ENCODE data around the gene UNC119B.

The UNC119B gene

GRCh38 chr12:120700886-120701285, 9.4 kb upstream of the UNC119B start:
- DNase-seq (ENCODE audit: low spot score): no peak
- no peak for ATAC-seq (ENCODE audit: low read depth)
- TF ChIP-seq, protein P1, sequence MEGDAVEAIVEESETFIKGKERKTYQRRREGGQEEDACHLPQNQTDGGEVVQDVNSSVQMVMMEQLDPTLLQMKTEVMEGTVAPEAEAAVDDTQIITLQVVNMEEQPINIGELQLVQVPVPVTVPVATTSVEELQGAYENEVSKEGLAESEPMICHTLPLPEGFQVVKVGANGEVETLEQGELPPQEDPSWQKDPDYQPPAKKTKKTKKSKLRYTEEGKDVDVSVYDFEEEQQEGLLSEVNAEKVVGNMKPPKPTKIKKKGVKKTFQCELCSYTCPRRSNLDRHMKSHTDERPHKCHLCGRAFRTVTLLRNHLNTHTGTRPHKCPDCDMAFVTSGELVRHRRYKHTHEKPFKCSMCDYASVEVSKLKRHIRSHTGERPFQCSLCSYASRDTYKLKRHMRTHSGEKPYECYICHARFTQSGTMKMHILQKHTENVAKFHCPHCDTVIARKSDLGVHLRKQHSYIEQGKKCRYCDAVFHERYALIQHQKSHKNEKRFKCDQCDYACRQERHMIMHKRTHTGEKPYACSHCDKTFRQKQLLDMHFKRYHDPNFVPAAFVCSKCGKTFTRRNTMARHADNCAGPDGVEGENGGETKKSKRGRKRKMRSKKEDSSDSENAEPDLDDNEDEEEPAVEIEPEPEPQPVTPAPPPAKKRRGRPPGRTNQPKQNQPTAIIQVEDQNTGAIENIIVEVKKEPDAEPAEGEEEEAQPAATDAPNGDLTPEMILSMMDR (IDR thresholded peaks at IDR 0.05; ENCODE audit: poor library complexity, severe bottlenecking): no peak
- Histone ChIP-seq H3K27ac (ENCODE audit: poor library complexity, severe bottlenecking) (no peak overlapping the region), H3K27me3 (ENCODE audit: insufficient read depth, poor library complexity, severe bottlenecking) (no peaks in the 10 kb centered on the region), H3K4me1 (ENCODE audit: insufficient read depth, poor library complexity, severe bottlenecking) (no peaks in the 10 kb centered on the region), H3K9me3 (ENCODE audit: severe bottlenecking) (no peaks in the 10 kb centered on the region), H3K36me3 (ENCODE audit: low read depth) (peaks cover 68% of the 10 kb centered on the region), H3K4me3 (ENCODE audit: severe bottlenecking) (no peak overlapping the region)

DNA sequence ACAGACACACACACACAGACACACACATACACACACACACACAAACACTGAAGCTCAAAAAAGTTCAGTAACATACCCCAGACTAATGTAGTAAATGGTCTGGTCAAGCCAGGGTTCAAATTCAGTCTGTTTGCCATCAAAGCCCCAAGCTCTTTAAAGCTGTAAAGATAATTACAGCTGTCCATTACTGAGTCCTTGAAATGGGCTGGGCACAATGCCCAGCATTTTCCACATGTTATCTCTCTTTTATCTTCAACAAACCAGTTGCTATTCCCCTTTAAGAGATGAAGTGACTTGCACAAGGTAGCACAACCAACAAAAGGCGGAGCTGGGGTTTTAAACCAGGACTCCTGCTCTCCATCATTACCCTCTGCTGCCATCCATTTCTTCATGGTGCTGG, 7.6 kb upstream of the UNC119B start:
- no peak for ATAC-seq (ENCODE audit: low read depth)
- no peak for DNase-seq (ENCODE audit: low spot score)
- no peak overlapping the region for H3K4me3 ChIP-seq (ENCODE audit: severe bottlenecking)
- no peaks in the 10 kb centered on the region for H3K27me3 ChIP-seq (ENCODE audit: insufficient read depth, poor library complexity, severe bottlenecking)
- H3K4me1 ChIP-seq (ENCODE audit: insufficient read depth, poor library complexity, severe bottlenecking): no peaks in the 10 kb centered on the region
- no peaks in the 10 kb centered on the region for H3K9me3 ChIP-seq (ENCODE audit: severe bottlenecking)
- H3K36me3 ChIP-seq (ENCODE audit: low read depth): peaks cover 51% of the 10 kb centered on the region
- H3K27ac ChIP-seq (ENCODE audit: poor library complexity, severe bottlenecking): no peak overlapping the region
- TF ChIP-seq, protein P1 (IDR thresholded peaks at IDR 0.05; ENCODE audit: poor library complexity, severe bottlenecking): no peak

DNA sequence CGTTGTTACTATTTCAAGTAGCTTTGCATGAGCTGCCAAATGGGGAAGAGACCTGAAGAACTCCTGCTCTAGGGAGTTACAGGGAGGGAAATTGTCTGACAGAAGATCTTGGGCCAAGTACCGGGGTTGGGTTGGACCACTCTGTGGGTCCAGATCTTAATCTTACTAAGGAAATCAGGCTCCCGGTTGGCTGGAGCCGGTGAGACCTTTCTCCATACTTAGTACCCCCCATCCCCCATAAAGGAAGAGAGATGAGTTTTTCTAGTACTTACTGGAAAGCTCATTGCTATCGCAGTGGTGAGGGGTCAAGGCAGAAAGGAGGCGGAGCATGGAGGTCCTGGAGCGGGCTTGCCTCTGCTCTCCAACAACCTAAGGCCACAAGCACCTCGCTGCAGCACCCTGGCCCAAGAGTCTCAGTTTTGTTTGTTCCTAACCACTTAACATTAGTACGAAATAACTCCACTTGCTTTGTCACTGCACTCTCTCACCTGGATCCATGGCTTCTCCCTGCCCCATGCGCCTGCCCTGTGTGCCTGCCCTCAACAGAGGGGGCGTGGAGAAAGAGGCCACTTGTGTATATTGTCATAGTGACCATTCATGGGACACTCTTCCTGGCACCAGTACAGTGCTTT, 6.8 kb upstream of the UNC119B start:
- DNase-seq (ENCODE audit: low spot score) (no peak), ATAC-seq (ENCODE audit: low read depth) (no peak)
- TF ChIP-seq, protein P1 (IDR thresholded peaks at IDR 0.05; ENCODE audit: poor library complexity, severe bottlenecking): no peak
- H3K27me3 ChIP-seq (ENCODE audit: insufficient read depth, poor library complexity, severe bottlenecking): no peaks in the 10 kb centered on the region
- peaks cover 43% of the 10 kb centered on the region for H3K36me3 ChIP-seq (ENCODE audit: low read depth)
- no peak overlapping the region for H3K27ac ChIP-seq (ENCODE audit: poor library complexity, severe bottlenecking)
- H3K4me1 ChIP-seq (ENCODE audit: insufficient read depth, poor library complexity, severe bottlenecking): no peaks in the 10 kb centered on the region
- no peak overlapping the region for H3K4me3 ChIP-seq (ENCODE audit: severe bottlenecking)
- H3K9me3 ChIP-seq (ENCODE audit: severe bottlenecking): no peaks in the 10 kb centered on the region

DNA sequence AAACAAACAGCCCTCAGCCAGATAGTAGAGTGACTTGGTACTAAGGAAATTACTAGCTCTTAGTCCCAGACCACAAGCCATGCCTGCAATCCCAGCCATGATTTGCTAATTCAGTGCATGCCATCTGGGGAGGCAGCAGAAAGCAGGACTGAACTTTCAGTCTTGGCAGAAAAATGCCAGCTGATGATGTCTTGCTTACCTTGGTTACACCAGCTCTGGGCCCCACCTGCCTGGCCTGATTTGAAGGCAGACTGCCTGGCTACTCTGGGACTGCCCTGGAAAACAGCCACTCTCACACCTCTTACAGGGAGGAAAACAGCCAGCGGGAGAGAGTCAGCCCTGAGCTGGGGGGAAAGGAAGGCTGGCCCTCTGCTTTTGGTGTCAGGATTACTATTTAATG, 4.6 kb upstream of the UNC119B start:
- H3K4me3 ChIP-seq (ENCODE audit: severe bottlenecking): no peak overlapping the region
- ATAC-seq (ENCODE audit: low read depth) (no peak), DNase-seq (ENCODE audit: low spot score) (no peak)
- no peaks in the 10 kb centered on the region for H3K4me1 ChIP-seq (ENCODE audit: insufficient read depth, poor library complexity, severe bottlenecking)
- TF ChIP-seq, protein P1 (IDR thresholded peaks at IDR 0.05; ENCODE audit: poor library complexity, severe bottlenecking): no peak
- no peaks in the 10 kb centered on the region for H3K27me3 ChIP-seq (ENCODE audit: insufficient read depth, poor library complexity, severe bottlenecking)
- no peaks in the 10 kb centered on the region for H3K9me3 ChIP-seq (ENCODE audit: severe bottlenecking)
- peaks cover 21% of the 10 kb centered on the region for H3K36me3 ChIP-seq (ENCODE audit: low read depth)
- H3K27ac ChIP-seq (ENCODE audit: poor library complexity, severe bottlenecking): no peak overlapping the region

- ATAC-seq (ENCODE audit: low read depth) (no peak), DNase-seq (ENCODE audit: low spot score) (no peak)
- no peak overlapping the region for H3K27ac ChIP-seq (ENCODE audit: poor library complexity, severe bottlenecking)
- no peaks in the 10 kb centered on the region for H3K9me3 ChIP-seq (ENCODE audit: severe bottlenecking)
- TF ChIP-seq, protein P1 (IDR thresholded peaks at IDR 0.05; ENCODE audit: poor library complexity, severe bottlenecking): no peak
- H3K27me3 ChIP-seq (ENCODE audit: insufficient read depth, poor library complexity, severe bottlenecking): no peaks in the 10 kb centered on the region
- H3K4me3 ChIP-seq (ENCODE audit: severe bottlenecking): no peak overlapping the region
- no peaks in the 10 kb centered on the region for H3K4me1 ChIP-seq (ENCODE audit: insufficient read depth, poor library complexity, severe bottlenecking)
- peaks cover 17% of the 10 kb centered on the region for H3K36me3 ChIP-seq (ENCODE audit: low read depth)
Observed at GRCh38 chr12:120706029-120706428, 4.2 kb upstream of the UNC119B start.
